Stomach smooth muscle (tissue), 2 donors: ENCODE results near the gene MYBPC2.

Source experiments
- H3K27ac ChIP-seq: one replicate; pipeline ENCODE4 v1.7.0; 2013; ENCODE audit warnings: mild to moderate bottlenecking, low read length, inconsistent platforms
- H3K27me3 ChIP-seq, 2 donors: one replicate each; pipeline ENCODE4 v1.7.0; 2013; ENCODE audit warnings: low read length in 2 of 2; ENCODE audit not compliant: insufficient read depth in 2 of 2, control insufficient read depth in 1 of 2
- H3K36me3 ChIP-seq, 2 donors: one replicate each; pipeline ENCODE4 v1.7.0; 2013; ENCODE audit warnings: low read length in 2 of 2; ENCODE audit not compliant: control insufficient read depth in 2 of 2, insufficient read depth in 2 of 2
- H3K4me1 ChIP-seq: one replicate; pipeline ENCODE4 v1.7.0; 2013; ENCODE audit warnings: low read length; ENCODE audit not compliant: control insufficient read depth, insufficient read depth
- H3K4me3 ChIP-seq, 2 donors: one replicate each; pipeline ENCODE4 v1.7.0; 2013; ENCODE audit warnings: low read length in 2 of 2
- H3K9ac ChIP-seq, 2 donors: one replicate each; pipeline ENCODE4 v1.7.0; 2013; ENCODE audit warnings: low read length in 2 of 2, mild to moderate bottlenecking in 1 of 2
- H3K9me3 ChIP-seq, 2 donors: one replicate each; pipeline ENCODE4 v1.7.0; 2013; ENCODE audit warnings: low read length in 2 of 2; ENCODE audit not compliant: control insufficient read depth in 2 of 2
- donor health status: healthy.
- donor health status: Pancreatic carcinoma.

The MYBPC2 gene

DNA sequence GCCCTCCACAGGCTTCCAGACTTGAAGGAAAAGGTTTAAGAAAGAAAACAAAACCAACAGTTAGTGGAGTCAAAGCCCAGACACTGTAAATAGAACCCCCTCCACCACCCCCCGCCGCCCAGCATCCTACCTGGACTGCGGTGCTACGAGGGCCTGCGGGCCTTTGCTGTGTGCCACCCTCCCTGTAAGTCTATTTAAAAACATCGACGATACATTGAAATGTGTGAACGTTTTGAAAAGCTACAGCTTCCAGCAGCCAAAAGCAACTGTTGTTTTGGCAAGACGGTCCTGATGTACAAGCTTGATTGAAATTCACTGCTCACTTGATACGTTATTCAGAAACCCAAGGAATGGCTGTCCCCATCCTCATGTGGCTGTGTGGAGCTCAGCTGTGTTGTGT, 50.2 kb downstream of the MYBPC2 start:
- Histone ChIP-seq H3K27ac (no peak overlapping the region), H3K9ac (no peak overlapping the region), H3K9me3 (no peaks in the 10 kb centered on the region), H3K36me3 (peaks cover 14 to 31% of the 10 kb centered on the region in 2 donors), H3K27me3 (peaks cover 0 to 7% of the 10 kb centered on the region in 2 donors), H3K4me1 (no peaks in the 10 kb centered on the region), H3K4me3 (no peak overlapping the region)

- Histone ChIP-seq H3K27me3 (peaks cover 0 to 14% of the 10 kb centered on the region in 2 donors), H3K27ac (no peak overlapping the region), H3K9ac (no peak overlapping the region), H3K4me3 (no peak overlapping the region), H3K9me3 (no peaks in the 10 kb centered on the region), H3K4me1 (no peaks in the 10 kb centered on the region), H3K36me3 (peaks cover 7 to 16% of the 10 kb centered on the region in 2 donors)
Observed at GRCh38 chr19:50485284-50485955, 52.7 kb downstream of the MYBPC2 start.

GRCh38 chr19:50486823-50487515, 54.3 kb downstream of the MYBPC2 start:
- Histone ChIP-seq H3K27ac (no peak overlapping the region), H3K9me3 (no peaks in the 10 kb centered on the region), H3K27me3 (peaks cover 0 to 16% of the 10 kb centered on the region in 2 donors)

DNA sequence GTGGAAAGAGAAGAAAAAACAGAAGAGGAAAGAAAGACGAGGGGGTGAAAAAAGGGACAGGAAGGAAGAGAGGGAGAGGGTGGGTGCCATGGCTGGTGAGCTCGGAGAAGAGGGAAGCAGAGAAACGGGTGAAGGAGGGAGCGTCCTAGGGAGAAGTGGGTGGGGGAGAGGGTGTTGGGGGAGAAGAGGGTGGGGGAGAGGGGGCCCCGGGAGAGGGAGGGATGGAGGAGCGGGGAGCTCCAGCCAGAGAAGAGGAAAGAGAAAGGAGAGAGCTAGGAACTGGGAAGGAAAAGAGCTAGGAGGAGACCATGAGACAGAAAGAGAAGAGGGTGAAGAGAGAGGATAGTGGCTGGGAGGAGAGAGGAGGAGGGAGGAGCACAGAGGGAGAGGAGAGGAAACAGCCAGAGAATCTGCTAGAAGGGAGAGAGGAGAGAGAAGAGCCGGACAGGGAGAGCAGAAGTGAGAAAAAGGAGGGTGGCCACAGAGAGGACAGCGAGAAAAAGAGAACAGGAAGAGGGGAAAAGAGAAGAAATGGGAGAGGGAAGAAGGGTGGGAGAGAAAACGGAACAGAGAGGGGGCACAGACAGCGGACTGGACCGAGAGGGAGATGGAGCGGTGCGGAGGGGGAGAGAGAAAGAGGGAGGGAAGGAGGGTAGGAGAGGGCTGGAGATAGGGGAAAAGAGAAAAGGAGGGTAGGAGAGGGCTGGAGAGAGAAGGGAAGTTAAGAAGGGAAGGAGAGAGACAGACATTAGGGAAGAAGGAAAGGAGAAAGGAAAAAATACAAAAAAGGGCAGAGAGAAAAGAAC, 55.9 kb downstream of the MYBPC2 start:
- no peak overlapping the region for H3K9ac ChIP-seq
- no peak overlapping the region for H3K4me3 ChIP-seq
- H3K36me3 ChIP-seq, result peaks cover 0 to 7% of the 10 kb centered on the region in 2 donors
- no peaks in the 10 kb centered on the region for H3K9me3 ChIP-seq
- no peaks in the 10 kb centered on the region for H3K4me1 ChIP-seq
- no peak overlapping the region for H3K27ac ChIP-seq
- H3K27me3 ChIP-seq, result peaks cover 0 to 16% of the 10 kb centered on the region in 2 donors

More at GRCh38 chr19:50486823-50487515, 54.3 kb downstream of the MYBPC2 start:
- Histone ChIP-seq H3K4me1 (no peaks in the 10 kb centered on the region), H3K9ac (no peak overlapping the region), H3K36me3 (peaks cover 0 to 13% of the 10 kb centered on the region in 2 donors), H3K4me3 (no peak overlapping the region)

- H3K27me3 ChIP-seq, result peaks cover 0 to 16% of the 10 kb centered on the region in 2 donors
- H3K9ac ChIP-seq, result no peak overlapping the region
- no peak overlapping the region for H3K27ac ChIP-seq
- H3K9me3 ChIP-seq, result no peaks in the 10 kb centered on the region
- no peaks in the 10 kb centered on the region for H3K4me1 ChIP-seq
- peaks cover 0 to 5% of the 10 kb centered on the region in 2 donors for H3K36me3 ChIP-seq
- H3K4me3 ChIP-seq, result no peak overlapping the region
Observed at GRCh38 chr19:50489461-50490011, 56.8 kb downstream of the MYBPC2 start.

- peaks cover 0 to 16% of the 10 kb centered on the region in 2 donors for H3K27me3 ChIP-seq
- H3K9me3 ChIP-seq, result no peaks in the 10 kb centered on the region
- no peak overlapping the region for H3K4me3 ChIP-seq
- no peaks in the 10 kb centered on the region for H3K36me3 ChIP-seq
- no peak overlapping the region for H3K9ac ChIP-seq
- H3K4me1 ChIP-seq, result no peaks in the 10 kb centered on the region
- H3K27ac ChIP-seq, result no peak overlapping the region
Observed at GRCh38 chr19:50490411-50490811, 57.7 kb downstream of the MYBPC2 start.

GRCh38 chr19:50490991-50491472, 58.3 kb downstream of the MYBPC2 start:
- Histone ChIP-seq H3K27me3 (peaks cover 0 to 16% of the 10 kb centered on the region in 2 donors), H3K36me3 (no peaks in the 10 kb centered on the region), H3K27ac (no peak overlapping the region), H3K9me3 (no peaks in the 10 kb centered on the region), H3K4me3 (no peak overlapping the region), H3K9ac (no peak overlapping the region), H3K4me1 (no peaks in the 10 kb centered on the region)

DNA sequence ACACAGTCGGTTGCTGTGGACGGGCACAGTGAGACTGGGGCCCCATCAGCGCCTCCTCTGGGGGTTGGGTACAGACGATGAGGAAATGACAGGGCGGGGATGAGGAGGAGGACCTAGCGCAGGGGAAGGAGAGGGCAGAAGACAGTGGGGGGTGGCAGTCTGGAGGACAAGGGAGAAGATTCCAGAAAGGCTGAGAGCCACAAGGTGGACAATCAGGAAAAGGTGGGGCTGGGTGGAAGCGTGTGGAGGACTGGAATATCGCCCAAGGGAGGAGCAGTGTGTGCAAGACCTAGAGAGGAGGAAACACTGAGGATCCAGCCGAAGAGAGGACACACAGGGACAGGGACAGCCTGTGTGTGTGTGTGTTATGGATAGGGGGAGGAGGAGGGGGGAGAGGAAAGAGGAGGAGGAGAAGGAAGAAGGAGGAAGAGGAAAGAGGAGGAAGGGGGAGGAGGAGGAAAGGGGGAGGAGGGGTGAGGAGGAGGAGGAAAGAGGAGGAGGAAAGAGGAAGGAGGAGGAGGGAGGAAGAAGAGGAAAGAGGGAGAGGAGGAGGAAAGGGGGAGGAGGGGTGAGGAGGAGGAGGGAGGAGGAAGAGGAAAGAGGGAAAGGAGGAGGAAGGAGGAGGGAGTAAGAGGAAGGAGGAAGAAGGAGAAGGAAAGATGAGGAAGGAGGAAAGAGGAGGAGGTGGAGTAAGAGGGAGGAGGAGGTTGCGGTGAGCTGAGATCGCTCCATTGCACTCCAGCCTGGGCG, 59.8 kb downstream of the MYBPC2 start:
- H3K27ac ChIP-seq, result no peak overlapping the region
- peaks cover 0 to 12% of the 10 kb centered on the region in 2 donors for H3K27me3 ChIP-seq
- H3K9ac ChIP-seq, result no peak overlapping the region
- H3K4me3 ChIP-seq, result no peak overlapping the region
- no peaks in the 10 kb centered on the region for H3K9me3 ChIP-seq
- no peaks in the 10 kb centered on the region for H3K4me1 ChIP-seq
- no peaks in the 10 kb centered on the region for H3K36me3 ChIP-seq

DNA sequence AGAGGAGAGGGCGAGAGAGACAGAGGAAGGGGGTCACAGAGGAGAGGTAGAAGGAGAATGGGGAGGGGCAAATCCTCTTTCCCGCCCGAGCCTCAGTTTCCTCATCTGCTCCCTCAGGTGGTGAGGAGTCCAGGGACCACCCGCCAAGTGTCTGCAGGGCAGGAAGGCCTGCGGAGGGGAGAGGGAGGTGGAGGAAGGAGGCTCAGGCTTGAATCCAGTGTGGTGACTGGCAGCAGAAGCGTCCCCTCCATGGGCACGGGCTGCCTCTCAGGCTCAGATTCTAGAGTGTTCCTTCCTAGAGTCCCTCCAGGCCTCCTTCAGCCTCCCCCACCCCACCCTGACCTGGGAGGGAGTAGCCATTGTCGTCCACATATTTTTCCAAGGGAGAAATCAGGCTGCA, 60.5 kb downstream of the MYBPC2 start:
- H3K27ac ChIP-seq, result no peak overlapping the region
- no peaks in the 10 kb centered on the region for H3K9me3 ChIP-seq
- H3K9ac ChIP-seq, result no peak overlapping the region
- no peaks in the 10 kb centered on the region for H3K36me3 ChIP-seq
- no peak overlapping the region for H3K4me3 ChIP-seq
- peaks cover 0 to 10% of the 10 kb centered on the region in 2 donors for H3K27me3 ChIP-seq
- no peaks in the 10 kb centered on the region for H3K4me1 ChIP-seq
